Panc1 (cell line): Measurements from ENCODE around the gene CNTLN. TPM values are rescaled to one million over a fixed set of nuclear protein-coding genes. Genes with fewer than 3 reads are reported as not detected.

Experiments
- ATAC-seq: fragments of 200-7000 bp; cut with Tn5 transposase; 2 replicates; pipeline ENCODE4 v1.9.1; 2020; ENCODE audit warnings: mild to moderate bottlenecking, moderate library complexity
- BruUV-seq: library from RNA; stranded (reverse); fragments of 400-500 nt; replicated peaks from 2 replicates; lab custom pipeline; 2021; lab: Mats Ljungman, UMichigan
- CTCF ChIA-PET: fragments of 300-600 bp; sonication (Branson Sonifier 250); formaldehyde crosslinking; loops from one replicate; lab custom pipeline; 2022; ENCODE audit warnings: antibody characterized with exemption; lab: Charles Lee
- POLR2A ChIA-PET: fragments of 300-600 bp; sonication (Branson Sonifier 250); formaldehyde crosslinking; loops from one replicate; lab custom pipeline; 2022; ENCODE audit warnings: antibody characterized with exemption; lab: Charles Lee
- DNase-seq: peaks from one replicate; pipeline ENCODE4 v3.0.0-alpha.2; 2010; ENCODE audit warnings: low read depth, low spot score
- H3K27ac ChIP-seq: 2 replicates; pipeline ENCODE4 v1.5.1; 2011; ENCODE audit warnings: mild to moderate bottlenecking, low read length, inconsistent platforms
- H3K27me3 ChIP-seq: fragments of 200-500 bp; sonication (Bioruptor generic); 2 replicates; pipeline ENCODE4 v1.6.0; 2014; ENCODE audit warnings: low read length, inconsistent platforms; ENCODE audit not compliant: control insufficient read depth, insufficient read depth
- H3K36me3 ChIP-seq: fragments of 200-500 bp; sonication (Bioruptor generic); 2 replicates; pipeline ENCODE4 v1.5.1; 2014; ENCODE audit warnings: inconsistent platforms, mild to moderate bottlenecking, low read length, moderate library complexity; ENCODE audit not compliant: control insufficient read depth, insufficient read depth
- H3K4me1 ChIP-seq: 2 replicates; pipeline ENCODE4 v1.5.1; 2011; ENCODE audit warnings: inconsistent platforms, mild to moderate bottlenecking, low read length, moderate library complexity; ENCODE audit not compliant: control insufficient read depth, insufficient read depth
- H3K4me3 ChIP-seq, 2 experiments: 2 replicates each; pipeline ENCODE4 v1.5.1; 2011 to 2012; ENCODE audit warnings: low read depth in 2 of 2, low read length in 2 of 2, mild to moderate bottlenecking in 2 of 2, inconsistent platforms in 1 of 2, moderate library complexity in 1 of 2
- H3K9me3 ChIP-seq: fragments of 200-500 bp; sonication (Bioruptor generic); 2 replicates; pipeline ENCODE4 v1.5.1; 2014; ENCODE audit warnings: low read depth, mild to moderate bottlenecking, inconsistent platforms, low read length, moderate library complexity; ENCODE audit not compliant: control insufficient read depth, insufficient read depth
- CTCF ChIP-seq: fragments of 450-650 bp; IDR thresholded peaks from 2 replicates; pipeline ENCODE4 v1.5.1; 2017; ENCODE audit warnings: mild to moderate bottlenecking
- POLR2AphosphoS5 ChIP-seq: IDR thresholded peaks from 2 replicates; pipeline ENCODE4 v1.6.1; 2012; ENCODE audit warnings: mild to moderate bottlenecking, low read depth, low read length, moderate library complexity
- REST ChIP-seq, 2 experiments: IDR thresholded peaks; 2 replicates each; pipeline ENCODE4 v1.6.1; 2011 to 2012; ENCODE audit warnings: low read depth in 2 of 2, control low read depth in 1 of 2, low read length in 1 of 2, mild to moderate bottlenecking in 1 of 2, moderate library complexity in 1 of 2; ENCODE audit not compliant: insufficient read depth in 1 of 2
- SIN3A ChIP-seq: IDR thresholded peaks from 2 replicates; pipeline ENCODE4 v1.6.1; 2012; ENCODE audit warnings: low read depth, mild to moderate bottlenecking, low read length, moderate library complexity, borderline replicate concordance; ENCODE audit not compliant: insufficient read depth
- TCF7L2 ChIP-seq: IDR thresholded peaks from 2 replicates; pipeline ENCODE4 v1.6.1; 2011; ENCODE audit warnings: mild to moderate bottlenecking, low read depth, low read length, inconsistent platforms
- in situ Hi-C: cut with HindIII; loops from 2 replicates; pipeline ENCODE4 v1.10.0; 2016; ENCODE audit warnings: low sequenced_read_pairs, low pct_unique_long_range_greater_than_20kb
- intact Hi-C: fragments of 100-400 bp; cut with micrococcal nuclease; formaldehyde crosslinking; loops from one replicate; pipeline ENCODE4 v1.10.0; 2022; ENCODE audit not compliant: unreplicated experiment
- total RNA-seq: library from RNA; stranded (reverse); gene quantifications from one replicate; pipeline ENCODE4 v1.2.1, GENCODE V29; 2021; ENCODE audit not compliant: unreplicated experiment

CNTLN gene
- total RNA-seq, 1 experiment from 2014 or later, result not detected

GRCh38 chr9:17315341-17315740 lies 180.5 kb downstream of the CNTLN start:
- TF ChIP-seq TCF7L2 (no peak), SIN3A (no peak), REST (IDR thresholded peaks at IDR 0.05; ENCODE audit: insufficient read depth in 1 of 2, low read depth in 2 of 2, low read length in 1 of 2) (no peak), POLR2AphosphoS5 (no peak), CTCF (no peak)
- H3K4me1 ChIP-seq, result no peaks in the 10 kb centered on the region
- ChIA-PET POLR2A (no interaction called here), CTCF (no interaction called here)
- BruUV-seq, result no TSS peak
- no peaks in the 10 kb centered on the region for H3K9me3 ChIP-seq
- H3K27ac ChIP-seq, result no peak overlapping the region
- intact Hi-C loops, result no loop called here
- DNase-seq, result no peak
- in situ Hi-C loops, result no loop called here
- H3K27me3 ChIP-seq, result no peaks in the 10 kb centered on the region
- H3K36me3 ChIP-seq, result no peaks in the 10 kb centered on the region; the same call in 1 of the 2 replicates
- no peak for ATAC-seq
- no peak overlapping the region for H3K4me3 ChIP-seq

- intact Hi-C loops, result no loop called here
Observed at GRCh38 chr9:17318821-17319320, 184.0 kb downstream of the CNTLN start.

More at GRCh38 chr9:17318821-17319320, 184.0 kb downstream of the CNTLN start:
- no peak overlapping the region for H3K4me3 ChIP-seq
- ATAC-seq, result no peak
- H3K4me1 ChIP-seq, result no peaks in the 10 kb centered on the region
- H3K36me3 ChIP-seq, result no peaks in the 10 kb centered on the region; the same call in 1 of the 2 replicates
- ChIA-PET CTCF (no interaction called here), POLR2A (no interaction called here)
- H3K27ac ChIP-seq, result no peak overlapping the region
- no peaks in the 10 kb centered on the region for H3K9me3 ChIP-seq
- in situ Hi-C loops, result no loop called here
- BruUV-seq, result no TSS peak
- TF ChIP-seq REST (IDR thresholded peaks at IDR 0.05; ENCODE audit: insufficient read depth in 1 of 2, low read depth in 2 of 2, low read length in 1 of 2) (no peak), SIN3A (no peak), TCF7L2 (no peak), CTCF (no peak), POLR2AphosphoS5 (no peak)
- no peak for DNase-seq
- H3K27me3 ChIP-seq, result no peaks in the 10 kb centered on the region
